Cardiac atrium fibroblast (primary cell): ENCODE measurements around the gene USP9X. TPM values are rescaled to one million over a fixed set of nuclear protein-coding genes. Genes with fewer than 3 reads are reported as not detected.

Experiments used
- total RNA-seq: library from RNA; depleted of rRNA; stranded (reverse); fragments of >200 nt; gene quantifications from 2 replicates; pipeline ENCODE4 v1.2.3, GENCODE V29; 2015

USP9X gene, protein sequence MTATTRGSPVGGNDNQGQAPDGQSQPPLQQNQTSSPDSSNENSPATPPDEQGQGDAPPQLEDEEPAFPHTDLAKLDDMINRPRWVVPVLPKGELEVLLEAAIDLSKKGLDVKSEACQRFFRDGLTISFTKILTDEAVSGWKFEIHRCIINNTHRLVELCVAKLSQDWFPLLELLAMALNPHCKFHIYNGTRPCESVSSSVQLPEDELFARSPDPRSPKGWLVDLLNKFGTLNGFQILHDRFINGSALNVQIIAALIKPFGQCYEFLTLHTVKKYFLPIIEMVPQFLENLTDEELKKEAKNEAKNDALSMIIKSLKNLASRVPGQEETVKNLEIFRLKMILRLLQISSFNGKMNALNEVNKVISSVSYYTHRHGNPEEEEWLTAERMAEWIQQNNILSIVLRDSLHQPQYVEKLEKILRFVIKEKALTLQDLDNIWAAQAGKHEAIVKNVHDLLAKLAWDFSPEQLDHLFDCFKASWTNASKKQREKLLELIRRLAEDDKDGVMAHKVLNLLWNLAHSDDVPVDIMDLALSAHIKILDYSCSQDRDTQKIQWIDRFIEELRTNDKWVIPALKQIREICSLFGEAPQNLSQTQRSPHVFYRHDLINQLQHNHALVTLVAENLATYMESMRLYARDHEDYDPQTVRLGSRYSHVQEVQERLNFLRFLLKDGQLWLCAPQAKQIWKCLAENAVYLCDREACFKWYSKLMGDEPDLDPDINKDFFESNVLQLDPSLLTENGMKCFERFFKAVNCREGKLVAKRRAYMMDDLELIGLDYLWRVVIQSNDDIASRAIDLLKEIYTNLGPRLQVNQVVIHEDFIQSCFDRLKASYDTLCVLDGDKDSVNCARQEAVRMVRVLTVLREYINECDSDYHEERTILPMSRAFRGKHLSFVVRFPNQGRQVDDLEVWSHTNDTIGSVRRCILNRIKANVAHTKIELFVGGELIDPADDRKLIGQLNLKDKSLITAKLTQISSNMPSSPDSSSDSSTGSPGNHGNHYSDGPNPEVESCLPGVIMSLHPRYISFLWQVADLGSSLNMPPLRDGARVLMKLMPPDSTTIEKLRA (N-terminal part only)
- total RNA-seq, result 47.1 and 66.3 TPM in 2 replicates

DNA sequence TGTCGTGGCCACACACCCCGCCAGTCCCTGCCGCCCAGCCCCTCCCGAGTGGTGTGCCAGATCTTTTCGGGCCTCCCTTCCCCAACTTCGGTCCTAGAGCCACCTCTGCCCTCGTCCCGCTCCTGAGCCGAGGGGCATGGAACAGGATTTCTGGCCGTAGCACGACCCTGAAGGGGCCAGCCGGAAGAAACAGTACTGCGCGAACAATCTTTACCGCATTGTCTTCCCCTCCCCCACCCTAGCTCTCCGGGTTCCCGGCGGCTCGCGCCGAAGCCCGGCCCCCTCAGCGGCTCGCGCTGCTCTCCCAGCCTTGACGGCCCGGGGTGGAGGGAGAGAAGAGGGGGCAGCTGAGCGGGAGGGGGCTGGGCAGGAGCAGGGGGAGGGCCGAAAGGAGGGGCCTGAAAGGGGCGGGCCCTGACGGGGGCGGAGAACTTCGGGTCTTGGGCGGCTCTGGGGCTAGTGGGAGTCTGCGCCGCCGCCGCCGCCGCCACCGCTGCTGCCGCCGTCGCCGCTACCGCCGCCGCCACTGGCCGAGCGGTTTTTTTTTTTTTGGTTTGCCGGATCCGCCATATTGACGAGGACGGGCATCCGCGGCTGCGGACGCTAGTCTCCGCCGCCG, at the start of gene USP9X:
TSS of gene USP9X (plus strand) at position 553 of the 619 bp plus-strand sequence. CDS start 38,184 bp downstream, outside the sequence.

Other genes starting within 250 kb of the USP9X start
- 134 and 150 TPM in 2 replicates for gene DDX3X, start 248.7 kb downstream of the USP9X start, total RNA-seq